Natural killer cell (primary cell): ENCODE data around the gene ZMYND19. TPM values are rescaled to one million over a fixed set of nuclear protein-coding genes. Genes with fewer than 3 reads are reported as not detected.

Experiments
- ATAC-seq, 3 donors: fragments of 150-1000 bp in 2 of 3; fragments of 200-7000 bp in 1 of 3; cut with Tn5 transposase; 1 replicate in 1 of 3; 2 replicates in 2 of 3; pipeline ENCODE4 v1.10.0; 2021; ENCODE audit warnings: mild to moderate bottlenecking in 2 of 3, moderate library complexity in 2 of 3
- DNase-seq, 2 donors: peaks; one replicate each; pipeline versions ENCODE4 v3.0.0 to v3.0.0-alpha.2; 2013 to 2021; ENCODE audit warnings: mixed read lengths in 1 of 2
- H3K27ac ChIP-seq: one replicate; pipeline ENCODE4 v1.5.1; 2013; ENCODE audit warnings: mild to moderate bottlenecking, low read length
- H3K27me3 ChIP-seq: one replicate; pipeline ENCODE4 v1.6.1; 2013; ENCODE audit warnings: low read length; ENCODE audit not compliant: control insufficient read depth, insufficient read depth
- H3K36me3 ChIP-seq: one replicate; pipeline ENCODE4 v1.6.1; 2013; ENCODE audit warnings: low read length; ENCODE audit not compliant: control insufficient read depth, insufficient read depth
- H3K4me1 ChIP-seq: one replicate; pipeline ENCODE4 v1.6.1; 2013; ENCODE audit warnings: low read length; ENCODE audit not compliant: control insufficient read depth, insufficient read depth
- H3K4me3 ChIP-seq: one replicate; pipeline ENCODE4 v1.5.1; 2013; ENCODE audit warnings: low read length
- H3K9me3 ChIP-seq: one replicate; pipeline ENCODE4 v1.6.1; 2013; ENCODE audit warnings: low read length; ENCODE audit not compliant: control insufficient read depth, insufficient read depth
- H3K27ac Mint-ChIP-seq, 2 donors: one replicate each; pipeline ENCODE4 v1.8.0; 2022; ENCODE audit warnings: mild to moderate bottlenecking in 2 of 2, mixed read lengths in 2 of 2, moderate library complexity in 1 of 2
- H3K27me3 Mint-ChIP-seq, 2 donors: one replicate each; pipeline ENCODE4 v1.8.0; 2022; ENCODE audit warnings: low read depth in 2 of 2, mixed read lengths in 2 of 2
- H3K36me3 Mint-ChIP-seq: one replicate; pipeline ENCODE4 v1.8.0; 2022; ENCODE audit warnings: mixed read lengths
- H3K4me1 Mint-ChIP-seq, 2 donors: one replicate each; pipeline ENCODE4 v1.8.0; 2022; ENCODE audit warnings: mixed read lengths in 2 of 2
- H3K4me3 Mint-ChIP-seq: one replicate; pipeline ENCODE4 v1.8.0; 2022; ENCODE audit warnings: mild to moderate bottlenecking, moderate library complexity, mixed read lengths
- H3K9me3 Mint-ChIP-seq, 2 donors: one replicate each; pipeline ENCODE4 v1.8.0; 2022; ENCODE audit warnings: mixed read lengths in 2 of 2
- WGBS: methylation state at CpG from one replicate; pipeline ENCODE4 v1.1.7; 2013; ENCODE audit warnings: missing lambda C conversion rate; ENCODE audit not compliant: insufficient coverage; 5-methylcytosine and 5-hydroxymethylcytosine counted together
- intact Hi-C: fragments of 100-400 bp; cut with micrococcal nuclease; formaldehyde crosslinking; loops from one replicate; pipeline ENCODE4 v1.14.2; 2022
- total RNA-seq, 4 donors: library from RNA; stranded (reverse); fragments of 120-200 nt in 1 of 4; gene quantifications; one replicate each; pipeline versions ENCODE4 v1.2.3 to v1.2.4, GENCODE V29; 2013 to 2022
- TF ChIP-seq, protein P1 (sequence below): fragments of 200-600 bp; IDR thresholded peaks from one replicate; pipeline ENCODE4 v1.8.0; 2022; ENCODE audit warnings: antibody characterized with exemption

ZMYND19 gene
- total RNA-seq, 3 donors from 2014 or later (not counting 1 experiment from before 2014, with no cell fraction given): 6.5 to 18.8 (median 16.3) TPM

DNA sequence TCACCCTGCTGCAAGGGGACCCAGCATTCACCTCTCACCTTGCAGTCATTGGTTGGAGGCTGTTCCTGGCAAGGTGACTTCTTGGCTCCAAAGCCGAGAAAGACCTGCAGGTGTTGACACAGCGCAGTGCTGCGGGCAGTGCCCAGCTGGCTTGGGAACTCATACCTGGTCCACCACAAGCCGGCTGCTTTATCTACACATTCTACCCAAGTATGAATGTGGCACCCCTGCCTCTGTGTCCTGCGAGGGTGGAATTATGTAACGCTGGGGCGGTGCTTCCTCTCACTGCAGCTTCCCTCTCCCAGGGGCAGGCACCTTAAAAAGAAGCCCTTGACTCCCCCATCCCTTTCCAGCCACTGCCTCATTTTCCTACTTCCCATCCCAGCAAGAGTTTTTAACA lies 2.5 kb upstream of the ZMYND19 start:
- WGBS: 76% methylated on average over 7 of the region's 7 CpGs
- no peaks in the 10 kb centered on the region for H3K27me3 Mint-ChIP-seq
- Histone ChIP-seq H3K27ac (no peak overlapping the region), H3K4me1 (peaks cover 17% of the 10 kb centered on the region), H3K9me3 (no peaks in the 10 kb centered on the region), H3K36me3 (peaks cover 5% of the 10 kb centered on the region), H3K27me3 (no peaks in the 10 kb centered on the region), H3K4me3 (no peak overlapping the region)
- peak overlapping the region; percentile 4 for H3K4me3 Mint-ChIP-seq
- no peaks in the 10 kb centered on the region for H3K9me3 Mint-ChIP-seq
- ATAC-seq (no peak), DNase-seq (no peak)
- TF ChIP-seq, protein P1, sequence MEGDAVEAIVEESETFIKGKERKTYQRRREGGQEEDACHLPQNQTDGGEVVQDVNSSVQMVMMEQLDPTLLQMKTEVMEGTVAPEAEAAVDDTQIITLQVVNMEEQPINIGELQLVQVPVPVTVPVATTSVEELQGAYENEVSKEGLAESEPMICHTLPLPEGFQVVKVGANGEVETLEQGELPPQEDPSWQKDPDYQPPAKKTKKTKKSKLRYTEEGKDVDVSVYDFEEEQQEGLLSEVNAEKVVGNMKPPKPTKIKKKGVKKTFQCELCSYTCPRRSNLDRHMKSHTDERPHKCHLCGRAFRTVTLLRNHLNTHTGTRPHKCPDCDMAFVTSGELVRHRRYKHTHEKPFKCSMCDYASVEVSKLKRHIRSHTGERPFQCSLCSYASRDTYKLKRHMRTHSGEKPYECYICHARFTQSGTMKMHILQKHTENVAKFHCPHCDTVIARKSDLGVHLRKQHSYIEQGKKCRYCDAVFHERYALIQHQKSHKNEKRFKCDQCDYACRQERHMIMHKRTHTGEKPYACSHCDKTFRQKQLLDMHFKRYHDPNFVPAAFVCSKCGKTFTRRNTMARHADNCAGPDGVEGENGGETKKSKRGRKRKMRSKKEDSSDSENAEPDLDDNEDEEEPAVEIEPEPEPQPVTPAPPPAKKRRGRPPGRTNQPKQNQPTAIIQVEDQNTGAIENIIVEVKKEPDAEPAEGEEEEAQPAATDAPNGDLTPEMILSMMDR: no peak
- H3K36me3 Mint-ChIP-seq: no peaks in the 10 kb centered on the region
- peaks cover 4 to 10% of the 10 kb centered on the region in 2 donors for H3K4me1 Mint-ChIP-seq
- no peak overlapping the region for H3K27ac Mint-ChIP-seq
- intact Hi-C loops: no loop called here

DNA sequence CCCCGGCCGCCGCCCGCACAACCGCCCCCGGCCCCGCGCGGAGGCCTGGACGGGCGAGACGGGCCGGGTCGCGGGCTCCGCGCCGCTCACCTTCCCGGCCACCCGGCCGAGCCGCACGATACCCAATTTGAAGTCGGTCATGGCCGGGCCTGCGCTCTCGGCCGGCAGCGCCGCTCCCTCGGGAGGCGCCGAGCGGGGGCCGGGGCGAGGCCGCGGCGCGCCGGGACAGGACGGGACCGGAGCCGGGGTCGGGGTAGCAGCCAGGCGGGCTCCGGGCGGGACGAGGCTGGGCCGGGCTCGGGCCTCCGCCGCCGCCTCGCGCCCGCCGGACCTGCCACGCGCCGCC lies 216 bp downstream of the ZMYND19 start:
- peaks cover 17% of the 10 kb centered on the region for H3K4me1 ChIP-seq
- under 1% methylated on average over 61 of the region's 61 CpGs for WGBS
- H3K27me3 ChIP-seq: no peaks in the 10 kb centered on the region
- TF ChIP-seq, protein P1: no peak
- H3K36me3 ChIP-seq: peaks cover 22% of the 10 kb centered on the region
- no peak overlapping the region for H3K27ac ChIP-seq
- intact Hi-C loops: loop anchor here (2.0 kb wide), 1 partner anchor 15 kb away; the partner anchor contains the start of gene ARRDC1
- peak in 1 of 3 donors; percentile 1 for ATAC-seq
- no peak for DNase-seq
- Mint-ChIP-seq H3K27me3 (no peaks in the 10 kb centered on the region), H3K9me3 (no peaks in the 10 kb centered on the region), H3K36me3 (no peaks in the 10 kb centered on the region), H3K4me1 (peaks cover 6 to 14% of the 10 kb centered on the region in 2 donors), H3K4me3 (no peak overlapping the region), H3K27ac (peak overlapping the region in 1 of 2 donors; percentile 92)
- no peak overlapping the region for H3K4me3 ChIP-seq
- no peaks in the 10 kb centered on the region for H3K9me3 ChIP-seq

DNA sequence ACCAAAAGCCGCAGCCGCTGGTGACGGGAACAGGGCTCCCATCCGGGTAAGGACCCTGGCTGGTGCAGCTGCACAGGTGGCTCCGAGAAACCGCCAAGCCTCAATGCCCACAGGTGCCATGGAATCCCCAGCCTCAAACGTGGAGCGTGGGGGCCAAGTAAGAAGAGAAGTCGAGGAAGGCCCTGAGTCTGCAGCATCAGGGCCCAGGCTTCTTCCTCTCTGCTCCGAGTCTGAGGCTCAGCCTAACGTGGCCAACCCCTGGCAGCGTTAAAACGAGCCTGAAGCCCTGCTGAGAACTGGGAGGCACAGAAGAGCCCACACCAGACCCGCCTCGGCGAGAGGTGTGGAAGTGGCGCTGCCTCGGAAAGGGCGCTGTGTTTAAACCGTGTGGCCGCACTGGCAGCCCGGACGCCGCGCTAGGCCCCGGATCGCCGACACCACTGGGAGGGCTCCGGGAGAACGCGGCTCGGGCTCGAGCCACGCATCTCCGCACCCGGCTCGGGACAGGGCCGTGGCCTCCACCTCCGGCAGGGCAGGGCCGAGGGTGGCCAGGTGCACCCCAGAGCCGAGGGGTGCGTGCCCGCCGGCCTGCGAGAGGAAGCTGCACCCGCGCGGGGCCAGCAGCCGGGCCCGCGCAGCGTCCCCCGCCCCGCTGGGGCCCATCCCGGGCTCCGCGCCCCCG lies 730 bp downstream of the ZMYND19 start:
- Histone ChIP-seq H3K27ac (no peak overlapping the region), H3K36me3 (peaks cover 22% of the 10 kb centered on the region), H3K4me3 (peak overlapping the region; percentile 26), H3K4me1 (peaks cover 17% of the 10 kb centered on the region), H3K27me3 (no peaks in the 10 kb centered on the region), H3K9me3 (no peaks in the 10 kb centered on the region)
- intact Hi-C loops: loop anchor here (2.0 kb wide), 1 partner anchor 15 kb away; the partner anchor contains the start of gene ARRDC1
- Mint-ChIP-seq H3K27me3 (no peaks in the 10 kb centered on the region), H3K9me3 (no peaks in the 10 kb centered on the region), H3K36me3 (no peaks in the 10 kb centered on the region), H3K4me1 (peaks cover 6 to 14% of the 10 kb centered on the region in 2 donors), H3K27ac (peak overlapping the region; percentile 43 to 54), H3K4me3 (peak overlapping the region; percentile 83)
- WGBS: 10% methylated on average over 58 of the region's 58 CpGs
- DNase-seq (peak in 1 of 2 donors; percentile 38), ATAC-seq (peak in 1 of 3 donors; percentile 0)
- TF ChIP-seq, protein P1: no peak
